ENCODE data around the gene UQCRC1. TPM values are rescaled to one million over a fixed set of nuclear protein-coding genes. Genes with fewer than 3 reads are reported as not detected.
A peak's percentile ranks its signal among the peaks of the same experiment; 100 is the strongest.

The UQCRC1 gene
- 100 to 1,000 TPM; 679 to 861 (median 720) TPM for total RNA-seq

- intact Hi-C loops (cut with DNase I; ENCODE audit: low total_unique reads) (loop anchor here (1.0 to 5.0 kb wide), 3 partner anchors 26 to 142 kb away; partner anchors contain the start of gene SLC26A6), in situ Hi-C loops (cut with MboI; ENCODE audit: low sequenced_read_pairs in 4 of 4) (no loop called here)
- Histone ChIP-seq H3K4me3 (peak within 1 kb of the TSS; percentile 87 to 96 (median 94)), H3K27ac (peak within 1 kb of the TSS; percentile 90 to 98 (median 95)), H3K9me3 (no peaks in the 10 kb centered on the region), H3K36me3 (peaks cover 0 to 39% of the 10 kb centered on the region in 2 donors), H3K4me1 (peaks cover 16 to 21% of the 10 kb centered on the region in 2 donors), H3K27me3 (no peaks in the 10 kb centered on the region)
- DNase-seq (peak; percentile 88 to 91), ATAC-seq (peak; percentile 98)
- peak; percentile 85 to 91 (median 86) for TF ChIP-seq CTCF (IDR thresholded peaks at IDR 0.05 in 4 of 5, conservative IDR thresholded peaks at IDR 0.05 in 1 of 5)
- TF ChIP-seq POLR2A (IDR thresholded peaks at IDR 0.05) = peak; percentile 93
These were observed at the start of gene UQCRC1 for GRCh38 chr3:48609088-48610005. UQCRC1 (minus strand) TSS chr3:48609646; CDS start chr3:48609620, 26 bp downstream.

- peaks cover 3 to 13% (median 10%) of the 10 kb centered on the region in 3 donors for H3K27me3 ChIP-seq
- DNase-seq = no peak
- H3K9me3 ChIP-seq = no peaks in the 10 kb centered on the region
- in situ Hi-C loops (cut with MboI; ENCODE audit: low sequenced_read_pairs in 4 of 4) (no loop called here), intact Hi-C loops (cut with DNase I; ENCODE audit: low total_unique reads) (loop anchor here (1.0 kb wide), 1 partner anchor 22 kb away; the partner anchor contains the start of gene SLC26A6)
- TF ChIP-seq POLR2A (IDR thresholded peaks at IDR 0.05) (no peak), CTCF (IDR thresholded peaks at IDR 0.05 in 4 of 5, conservative IDR thresholded peaks at IDR 0.05 in 1 of 5) (no peak)
- H3K4me3 ChIP-seq = peak overlapping the region; percentile 56 to 89 (median 64)
- ATAC-seq = no peak
- no peaks in the 10 kb centered on the region for H3K36me3 ChIP-seq
- H3K4me1 ChIP-seq = peaks cover 0 to 16% of the 10 kb centered on the region in 2 donors
- H3K27ac ChIP-seq = peak overlapping the region; percentile 35 to 84 (median 62)
These were observed 47.4 kb upstream of the UQCRC1 start for GRCh38 chr3:48656841-48657281.

- DNase-seq (peak; percentile 46 to 81), ATAC-seq (peak; percentile 85 to 91)
- Histone ChIP-seq H3K36me3 (no peaks in the 10 kb centered on the region), H3K4me3 (peak overlapping the region; percentile 56 to 89 (median 64)), H3K4me1 (peaks cover 0 to 12% of the 10 kb centered on the region in 2 donors), H3K27me3 (peaks cover 0 to 8% (median 7%) of the 10 kb centered on the region in 3 donors), H3K27ac (peak overlapping the region; percentile 35 to 84 (median 62)), H3K9me3 (no peaks in the 10 kb centered on the region)
- intact Hi-C loops (cut with DNase I; ENCODE audit: low total_unique reads) (loop anchor here (1.0 kb wide), 1 partner anchor 21 kb away; the partner anchor contains the start of gene SLC26A6), in situ Hi-C loops (cut with MboI; ENCODE audit: low sequenced_read_pairs in 4 of 4) (no loop called here)
- TF ChIP-seq CTCF (IDR thresholded peaks at IDR 0.05 in 4 of 5, conservative IDR thresholded peaks at IDR 0.05 in 1 of 5) (peak; percentile 55 to 76 (median 73)), POLR2A (IDR thresholded peaks at IDR 0.05) (no peak)
These were observed 46.8 kb upstream of the UQCRC1 start for GRCh38 chr3:48656061-48656840.

- in situ Hi-C loops (cut with MboI; ENCODE audit: low sequenced_read_pairs in 4 of 4) (no loop called here), intact Hi-C loops (cut with DNase I; ENCODE audit: low total_unique reads) (loop anchor here (1.0 kb wide), 1 partner anchor 20 kb away; the partner anchor contains the start of gene SLC26A6)
- H3K9me3 ChIP-seq = no peaks in the 10 kb centered on the region
- H3K36me3 ChIP-seq = no peaks in the 10 kb centered on the region
- peak overlapping the region in 3 of 4 donors; percentile 35 to 84 (median 65) for H3K27ac ChIP-seq
- H3K27me3 ChIP-seq = peaks cover 0 to 4% (median 3%) of the 10 kb centered on the region in 3 donors
- TF ChIP-seq CTCF (IDR thresholded peaks at IDR 0.05 in 4 of 5, conservative IDR thresholded peaks at IDR 0.05 in 1 of 5) (no peak), POLR2A (IDR thresholded peaks at IDR 0.05) (no peak)
- peak overlapping the region; percentile 56 to 89 (median 64) for H3K4me3 ChIP-seq
- H3K4me1 ChIP-seq = peaks cover 0 to 11% of the 10 kb centered on the region in 2 donors
- DNase-seq (no peak), ATAC-seq (no peak)
These were observed 46.2 kb upstream of the UQCRC1 start for GRCh38 chr3:48655606-48656005.

All from gastrocnemius medialis (tissue), 4 donors.